Trophoblast cell (in vitro differentiated cells and primary cell): ENCODE data around the gene EXOSC2. TPM values are rescaled to one million over a fixed set of nuclear protein-coding genes. Genes with fewer than 3 reads are reported as not detected.

ENCODE experiments used
- DNase-seq, 2 donors: peaks; one replicate each; pipeline ENCODE4 v3.0.0-alpha.2; 2016
- H2AFZ ChIP-seq: 2 replicates; pipeline ENCODE4 v1.6.1; 2013; ENCODE audit warnings: low read length, moderate library complexity, mild to moderate bottlenecking; ENCODE audit not compliant: insufficient read depth, poor library complexity
- H2AK5ac ChIP-seq: 2 replicates; pipeline ENCODE4 v1.6.1; 2013; ENCODE audit warnings: mild to moderate bottlenecking, low read length
- H2BK120ac ChIP-seq: 2 replicates; pipeline ENCODE4 v1.6.1; 2013; ENCODE audit warnings: low read length, mild to moderate bottlenecking, moderate library complexity; ENCODE audit not compliant: insufficient read depth, poor library complexity
- H2BK12ac ChIP-seq: 2 replicates; pipeline ENCODE4 v1.6.1; 2013; ENCODE audit warnings: mild to moderate bottlenecking, low read length, moderate library complexity
- H2BK5ac ChIP-seq: 2 replicates; pipeline ENCODE4 v1.6.1; 2013; ENCODE audit warnings: low read length, low read depth, moderate library complexity, mild to moderate bottlenecking; ENCODE audit not compliant: poor library complexity
- H3K14ac ChIP-seq: 2 replicates; pipeline ENCODE4 v1.6.1; 2013; ENCODE audit warnings: mild to moderate bottlenecking, low read length
- H3K18ac ChIP-seq: 2 replicates; pipeline ENCODE4 v1.6.1; 2013; ENCODE audit warnings: mild to moderate bottlenecking, low read length
- H3K23ac ChIP-seq: 2 replicates; pipeline ENCODE4 v1.6.1; 2013; ENCODE audit warnings: low read length
- H3K27ac ChIP-seq: 2 replicates; pipeline ENCODE4 v1.5.1; 2013; ENCODE audit warnings: low read depth, mild to moderate bottlenecking, inconsistent platforms, low read length, moderate library complexity
- H3K27me3 ChIP-seq: 2 replicates; pipeline ENCODE4 v1.6.1; 2013; ENCODE audit warnings: inconsistent platforms, mild to moderate bottlenecking, low read length, moderate library complexity; ENCODE audit not compliant: insufficient read depth
- H3K36me3 ChIP-seq, 2 experiments: 1 replicate in 1 of 2; 2 replicates in 1 of 2; pipeline ENCODE4 v1.6.1; 2013; ENCODE audit warnings: low read length in 2 of 2, mild to moderate bottlenecking in 2 of 2, moderate library complexity in 1 of 2; ENCODE audit not compliant: insufficient read depth in 2 of 2, control insufficient read depth in 1 of 2
- H3K4ac ChIP-seq: 2 replicates; pipeline ENCODE4 v1.6.1; 2013; ENCODE audit warnings: low read depth, mild to moderate bottlenecking, low read length, moderate library complexity
- H3K4me1 ChIP-seq, 2 experiments: 1 replicate in 1 of 2; 2 replicates in 1 of 2; pipeline ENCODE4 v1.6.1; 2013; ENCODE audit warnings: low read length in 2 of 2, mild to moderate bottlenecking in 2 of 2, moderate library complexity in 1 of 2; ENCODE audit not compliant: insufficient read depth in 2 of 2, control insufficient read depth in 1 of 2
- H3K4me2 ChIP-seq: 2 replicates; pipeline ENCODE4 v1.6.1; 2013; ENCODE audit warnings: inconsistent platforms, mild to moderate bottlenecking, low read length, moderate library complexity
- H3K4me3 ChIP-seq: 2 replicates; pipeline ENCODE4 v1.5.1; 2013; ENCODE audit warnings: mild to moderate bottlenecking, low read depth, low read length, inconsistent platforms
- H3K79me1 ChIP-seq: one replicate; pipeline ENCODE4 v1.6.1; 2013; ENCODE audit warnings: low read length
- H3K79me2 ChIP-seq: 2 replicates; pipeline ENCODE4 v1.6.1; 2013; ENCODE audit warnings: low read length, mild to moderate bottlenecking; ENCODE audit not compliant: control insufficient read depth, insufficient read depth, poor library complexity
- H3K9ac ChIP-seq: 2 replicates; pipeline ENCODE4 v1.6.1; 2013; ENCODE audit warnings: mild to moderate bottlenecking, low read length
- H3K9me3 ChIP-seq: 2 replicates; pipeline ENCODE4 v1.6.1; 2013; ENCODE audit warnings: low read depth, mild to moderate bottlenecking, control low read depth, inconsistent platforms, low read length; ENCODE audit not compliant: insufficient read depth
- H4K12ac ChIP-seq: 2 replicates; pipeline ENCODE4 v1.6.1; 2013; ENCODE audit warnings: low read depth, mild to moderate bottlenecking, low read length, moderate library complexity
- H4K8ac ChIP-seq: 2 replicates; pipeline ENCODE4 v1.6.1; 2013; ENCODE audit warnings: low read depth, mild to moderate bottlenecking, low read length, moderate library complexity
- H4K91ac ChIP-seq: one replicate; pipeline ENCODE4 v1.6.1; 2013; ENCODE audit warnings: low read depth, mild to moderate bottlenecking, low read length, moderate library complexity
- WGBS: extraction: QIAGEN DNeasy Blood & Tissue Kit; methylation state at CpG from one replicate; pipeline ENCODE4 v1.1.7; 2013; ENCODE audit warnings: missing lambda C conversion rate; ENCODE audit not compliant: insufficient read length, insufficient coverage; ENCODE audit errors: extremely low coverage; 5-methylcytosine and 5-hydroxymethylcytosine counted together
- polyA plus RNA-seq: library from polyadenylated mRNA; stranded (reverse); fragments of 200-250 nt; gene quantifications from 2 replicates; pipeline ENCODE4 v1.2.3, GENCODE V29; 2013

Gene EXOSC2
- polyA plus RNA-seq, result 9.5 and 9.8 TPM in 2 replicates

- no CpG with 5 or more reads among the region's 40 CpGs for WGBS
These were observed at the start of gene EXOSC2 for GRCh38 chr9:130693426-130694191. Gene EXOSC2, plus strand, starts transcription at chr9:130693780. Its CDS starts 12 bp downstream, at chr9:130693792.

GRCh38 chr9:130651221-130651620, 42.4 kb upstream of the EXOSC2 start:
- H3K9me3 ChIP-seq, result peaks cover 5% of the 10 kb centered on the region
- no peak overlapping the region for H4K8ac ChIP-seq
- DNase-seq, result no peak
- no peak overlapping the region for H4K91ac ChIP-seq
- H3K36me3 ChIP-seq, result no peaks in the 10 kb centered on the region
- no CpG with 5 or more reads among the region's 15 CpGs for WGBS
- no peak overlapping the region for H3K4me2 ChIP-seq
- H4K12ac ChIP-seq, result no peak overlapping the region
- H3K4ac ChIP-seq, result no peak overlapping the region
- H2BK120ac ChIP-seq, result no peak overlapping the region
- no peaks in the 10 kb centered on the region for H3K79me1 ChIP-seq
- no peak overlapping the region for H3K27ac ChIP-seq
- H3K4me3 ChIP-seq, result no peak overlapping the region
- H3K14ac ChIP-seq, result no peak overlapping the region
- no peak overlapping the region for H2AFZ ChIP-seq
- H3K18ac ChIP-seq, result no peak overlapping the region
- no peak overlapping the region for H2AK5ac ChIP-seq
- H3K23ac ChIP-seq, result no peak overlapping the region
- no peaks in the 10 kb centered on the region for H3K79me2 ChIP-seq
- no peak overlapping the region for H2BK5ac ChIP-seq
- H3K27me3 ChIP-seq, result no peaks in the 10 kb centered on the region
- H3K4me1 ChIP-seq, result no peaks in the 10 kb centered on the region
- no peak overlapping the region for H3K9ac ChIP-seq
- H2BK12ac ChIP-seq, result no peak overlapping the region

More at GRCh38 chr9:130693426-130694191, at the start of gene EXOSC2:
- Histone ChIP-seq H3K79me1 (peaks cover 3% of the 10 kb centered on the region), H3K9ac (peak within 1 kb of the TSS; percentile 87), H3K27ac (no peak within 1 kb of the TSS), H3K4me3 (peak within 1 kb of the TSS; percentile 87), H3K79me2 (peaks cover 6% of the 10 kb centered on the region), H2BK12ac (no peak within 1 kb of the TSS), H3K4me2 (peak within 1 kb of the TSS; percentile 80), H3K4me1 (peaks cover 7 to 13% of the 10 kb centered on the region in 2 experiments), H3K14ac (peak within 1 kb of the TSS; percentile 60), H3K4ac (peak within 1 kb of the TSS; percentile 71), H3K23ac (no peak within 1 kb of the TSS), H2BK5ac (peak within 1 kb of the TSS; percentile 18), H4K12ac (peak within 1 kb of the TSS; percentile 24), H2BK120ac (no peak within 1 kb of the TSS), H2AFZ (peak within 1 kb of the TSS; percentile 85), H3K36me3 (peaks cover 8 to 18% of the 10 kb centered on the region in 2 experiments), H3K18ac (peak within 1 kb of the TSS; percentile 38), H4K91ac (peak within 1 kb of the TSS; percentile 33), H3K27me3 (no peaks in the 10 kb centered on the region), H4K8ac (peak within 1 kb of the TSS; percentile 76), H3K9me3 (no peaks in the 10 kb centered on the region), H2AK5ac (no peak within 1 kb of the TSS)
- DNase-seq, result peak; percentile 97 to 98

- Histone ChIP-seq H3K4me1 (no peaks in the 10 kb centered on the region), H2AK5ac (no peak overlapping the region), H4K91ac (no peak overlapping the region), H3K27ac (no peak overlapping the region), H3K4me2 (no peak overlapping the region), H3K14ac (no peak overlapping the region), H3K4me3 (no peak overlapping the region), H3K9me3 (peaks cover 7% of the 10 kb centered on the region), H3K4ac (no peak overlapping the region), H3K27me3 (peaks cover 3% of the 10 kb centered on the region), H3K79me2 (no peaks in the 10 kb centered on the region), H3K79me1 (no peaks in the 10 kb centered on the region), H2BK120ac (no peak overlapping the region), H2BK5ac (no peak overlapping the region), H3K23ac (no peak overlapping the region), H3K18ac (no peak overlapping the region), H2BK12ac (no peak overlapping the region), H2AFZ (no peak overlapping the region), H3K9ac (no peak overlapping the region), H3K36me3 (no peaks in the 10 kb centered on the region), H4K8ac (no peak overlapping the region), H4K12ac (no peak overlapping the region)
- no CpG with 5 or more reads among the region's 18 CpGs for WGBS
- DNase-seq, result no peak
These were observed 41.8 kb upstream of the EXOSC2 start for GRCh38 chr9:130651752-130652151.

GRCh38 chr9:130654879-130655278, 38.7 kb upstream of the EXOSC2 start:
- no peak overlapping the region for H3K14ac ChIP-seq
- no peak overlapping the region for H2BK5ac ChIP-seq
- no peak overlapping the region for H3K9ac ChIP-seq
- no peak overlapping the region for H4K8ac ChIP-seq
- H2AK5ac ChIP-seq, result no peak overlapping the region
- H4K12ac ChIP-seq, result no peak overlapping the region
- no peaks in the 10 kb centered on the region for H3K36me3 ChIP-seq
- no peak overlapping the region for H3K4me3 ChIP-seq
- H4K91ac ChIP-seq, result no peak overlapping the region
- no peak for DNase-seq
- no peak overlapping the region for H2BK12ac ChIP-seq
- H2AFZ ChIP-seq, result no peak overlapping the region
- H3K27ac ChIP-seq, result no peak overlapping the region
- H3K9me3 ChIP-seq, result peaks cover 16% of the 10 kb centered on the region
- H2BK120ac ChIP-seq, result no peak overlapping the region
- no peak overlapping the region for H3K18ac ChIP-seq
- no peaks in the 10 kb centered on the region for H3K79me2 ChIP-seq
- H3K27me3 ChIP-seq, result peaks cover 23% of the 10 kb centered on the region
- no peak overlapping the region for H3K4ac ChIP-seq
- no CpG with 5 or more reads among the region's 6 CpGs for WGBS
- H3K23ac ChIP-seq, result no peak overlapping the region
- no peaks in the 10 kb centered on the region for H3K4me1 ChIP-seq
- H3K79me1 ChIP-seq, result no peaks in the 10 kb centered on the region
- H3K4me2 ChIP-seq, result no peak overlapping the region
